ENCODE measurements around the gene CACNB3. TPM values are rescaled to one million over a fixed set of nuclear protein-coding genes. Genes with fewer than 3 reads are reported as not detected.

The CACNB3 gene
- total RNA-seq, result 11.5 and 13.1 TPM in 2 replicates

DNA sequence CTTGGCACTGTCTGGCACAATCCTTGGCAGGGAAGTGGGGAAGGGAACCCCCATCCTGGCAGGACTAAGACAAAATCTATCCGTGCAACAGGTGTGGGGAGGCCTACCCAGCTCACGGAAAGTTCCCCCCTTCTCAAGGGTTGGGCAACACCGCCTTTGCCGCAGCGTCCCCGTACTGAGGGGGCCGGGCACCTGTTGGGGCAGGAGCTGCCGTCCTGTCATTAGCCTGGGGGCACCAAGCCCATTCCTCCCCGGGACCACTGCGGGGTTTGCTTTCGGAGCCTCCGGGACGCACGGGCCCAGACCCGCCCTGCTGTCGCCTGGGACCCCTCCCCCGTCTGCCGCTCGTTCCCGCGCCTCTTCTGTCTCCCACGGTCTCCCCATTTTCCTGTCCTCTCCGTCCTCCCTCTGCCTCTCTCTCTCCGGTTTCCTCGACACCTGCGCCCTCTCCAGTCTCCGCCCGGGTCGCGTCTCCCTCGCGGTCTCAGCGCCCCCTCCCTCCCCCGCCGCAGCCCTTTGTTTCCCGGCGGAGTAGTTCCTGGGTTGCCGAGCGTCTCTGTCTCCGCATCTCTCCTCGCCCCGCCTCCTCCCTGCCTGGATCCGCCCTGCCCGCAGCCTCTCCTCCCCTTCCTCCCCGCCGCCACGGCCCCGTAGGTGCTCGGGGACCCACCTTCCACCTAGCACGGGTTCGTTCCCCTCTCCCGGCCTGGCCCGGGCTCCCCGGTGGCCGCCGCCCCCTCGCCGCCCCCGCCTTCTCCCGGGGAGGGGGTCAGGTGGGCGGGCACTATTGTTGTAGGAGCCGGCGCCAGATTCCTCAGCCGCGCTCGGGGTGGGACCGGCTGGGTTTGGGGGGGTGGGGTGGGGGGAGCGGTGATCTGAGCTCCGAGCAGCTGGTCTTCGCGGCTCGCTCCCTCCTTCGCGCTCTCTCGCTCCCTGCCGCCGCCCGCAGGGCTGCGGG, at the start of gene CACNB3:
Gene CACNB3, plus strand, starts transcription at position 624 of the 958 bp plus-strand sequence. CDS start 434 bp downstream, outside the sequence.
- peak within 1 kb of the TSS; percentile 85 for H3K4me3 Mint-ChIP-seq (ENCODE audit: low read depth)
- H3K36me3 Mint-ChIP-seq (ENCODE audit: low read depth), result no peaks in the 10 kb centered on the region
- H3K27me3 Mint-ChIP-seq (ENCODE audit: low read depth), result peaks cover 28% of the 10 kb centered on the region
- peaks cover 25% of the 10 kb centered on the region for H3K4me1 Mint-ChIP-seq (ENCODE audit: low read depth)
- no peak within 1 kb of the TSS for H3K27ac Mint-ChIP-seq
- DNase-seq (ENCODE audit: low spot score), result peak; percentile 72
- intact Hi-C loops (cut with micrococcal nuclease), result no loop called here
- no peaks in the 10 kb centered on the region for H3K9me3 Mint-ChIP-seq

DNA sequence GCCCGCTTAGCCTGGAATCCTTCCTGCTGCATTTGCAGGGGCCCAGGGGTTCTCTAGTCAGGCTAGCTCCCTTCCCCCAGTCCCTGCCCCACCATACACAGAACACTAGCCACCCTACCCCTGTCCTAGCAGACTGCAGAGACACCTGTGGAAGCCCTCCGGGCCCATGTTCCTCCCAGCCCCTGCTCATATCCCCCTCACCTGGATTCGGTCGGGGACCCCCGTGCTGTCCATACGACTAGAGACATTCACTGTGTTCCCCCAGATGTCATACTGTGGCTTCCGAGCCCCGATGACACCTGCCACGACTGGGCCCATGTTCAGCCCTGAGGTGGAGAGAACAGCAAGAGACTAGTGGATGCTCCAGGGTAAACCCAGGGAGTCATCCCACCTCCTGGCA, 49.6 kb upstream of the CACNB3 start:
- H3K9me3 Mint-ChIP-seq, result no peaks in the 10 kb centered on the region

DNA sequence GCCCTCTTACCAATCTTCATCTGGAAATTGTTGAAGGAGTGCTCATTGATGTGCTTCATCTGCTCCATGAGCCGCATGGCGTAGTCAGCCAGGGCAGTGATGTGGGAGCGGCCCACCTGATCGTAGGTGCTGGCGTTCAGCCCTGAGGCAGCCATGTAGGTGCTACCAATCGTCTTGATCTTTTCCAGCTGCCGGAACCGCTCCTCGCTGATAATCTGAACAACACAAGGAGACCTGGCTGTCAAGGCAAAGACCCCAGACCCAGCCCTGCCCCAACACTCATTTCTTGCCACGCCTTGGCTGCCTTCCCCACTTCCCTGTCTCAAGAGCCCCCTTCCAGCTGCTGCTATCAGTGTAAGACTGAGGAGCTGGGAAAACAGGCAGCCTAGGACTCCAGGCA, 47.5 kb upstream of the CACNB3 start:
- intact Hi-C loops (cut with micrococcal nuclease), result no loop called here
- Mint-ChIP-seq H3K27ac (no peak overlapping the region), H3K4me3 (ENCODE audit: low read depth) (no peak overlapping the region), H3K4me1 (ENCODE audit: low read depth) (peaks cover 13% of the 10 kb centered on the region), H3K27me3 (ENCODE audit: low read depth) (peaks cover 5% of the 10 kb centered on the region), H3K36me3 (ENCODE audit: low read depth) (no peaks in the 10 kb centered on the region), H3K9me3 (no peaks in the 10 kb centered on the region)
- no peak for DNase-seq (ENCODE audit: low spot score)

More for the DNA sequence above, 49.6 kb upstream of the CACNB3 start:
- H3K27me3 Mint-ChIP-seq (ENCODE audit: low read depth), result peaks cover 5% of the 10 kb centered on the region
- intact Hi-C loops (cut with micrococcal nuclease), result no loop called here
- H3K4me3 Mint-ChIP-seq (ENCODE audit: low read depth), result no peak overlapping the region
- DNase-seq (ENCODE audit: low spot score), result no peak
- no peaks in the 10 kb centered on the region for H3K36me3 Mint-ChIP-seq (ENCODE audit: low read depth)
- H3K27ac Mint-ChIP-seq, result no peak overlapping the region
- peaks cover 23% of the 10 kb centered on the region for H3K4me1 Mint-ChIP-seq (ENCODE audit: low read depth)

DNA sequence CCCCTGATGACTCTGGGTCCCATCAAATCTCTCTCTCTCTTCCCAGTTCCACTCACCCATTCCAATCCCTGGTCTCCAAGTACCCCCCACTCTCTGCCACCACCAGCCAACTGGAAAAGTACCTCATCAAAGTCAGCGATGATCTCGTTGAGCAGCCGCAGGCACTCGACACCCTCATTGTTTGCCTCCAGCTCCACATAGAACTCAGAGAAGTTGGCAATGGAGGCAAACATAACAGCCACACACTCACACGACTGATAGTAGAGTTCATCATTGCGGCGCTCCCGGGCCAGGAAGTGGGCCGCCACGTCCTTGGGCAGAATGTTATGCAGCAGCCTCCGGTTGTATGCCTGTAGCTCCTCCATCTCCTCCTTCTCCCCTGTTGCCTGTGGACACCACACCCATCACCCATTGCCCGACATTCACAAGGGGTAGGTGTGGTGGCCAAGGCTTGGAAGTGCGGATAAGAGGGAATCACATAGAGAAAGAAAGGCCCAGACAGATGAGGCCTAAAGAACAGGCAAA, 46.6 kb upstream of the CACNB3 start:
- no peak for DNase-seq (ENCODE audit: low spot score)
- Mint-ChIP-seq H3K27ac (no peak overlapping the region), H3K36me3 (ENCODE audit: low read depth) (no peaks in the 10 kb centered on the region), H3K4me3 (ENCODE audit: low read depth) (no peak overlapping the region), H3K9me3 (no peaks in the 10 kb centered on the region), H3K27me3 (ENCODE audit: low read depth) (peaks cover 5% of the 10 kb centered on the region), H3K4me1 (ENCODE audit: low read depth) (peaks cover 5% of the 10 kb centered on the region)
- intact Hi-C loops (cut with micrococcal nuclease), result no loop called here

DNA sequence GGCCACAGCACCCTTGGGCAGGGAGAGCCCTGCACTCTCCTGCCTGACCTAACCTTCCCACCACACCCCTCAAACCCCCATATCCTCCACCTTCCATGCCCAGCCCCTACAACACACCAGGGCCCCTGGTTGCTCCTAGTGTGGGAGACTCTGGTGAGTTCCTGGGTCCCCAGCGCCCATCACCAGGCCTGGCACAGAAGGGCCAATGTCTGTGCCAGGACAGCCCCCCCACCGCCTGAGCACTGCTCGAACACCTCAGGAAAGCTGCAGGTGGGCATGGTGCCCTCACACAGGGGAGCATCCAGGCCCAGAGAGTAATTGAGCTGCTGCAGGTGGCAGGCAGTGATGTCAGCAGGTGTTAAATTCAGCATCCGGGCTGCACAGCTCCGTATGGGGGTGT, 44.6 kb upstream of the CACNB3 start:
- intact Hi-C loops (cut with micrococcal nuclease), result no loop called here
- DNase-seq (ENCODE audit: low spot score), result no peak
- Mint-ChIP-seq H3K9me3 (no peaks in the 10 kb centered on the region), H3K27ac (no peak overlapping the region), H3K4me3 (ENCODE audit: low read depth) (no peak overlapping the region), H3K36me3 (ENCODE audit: low read depth) (no peaks in the 10 kb centered on the region), H3K4me1 (ENCODE audit: low read depth) (peaks cover 4% of the 10 kb centered on the region), H3K27me3 (ENCODE audit: low read depth) (peaks cover 5% of the 10 kb centered on the region)

DNA sequence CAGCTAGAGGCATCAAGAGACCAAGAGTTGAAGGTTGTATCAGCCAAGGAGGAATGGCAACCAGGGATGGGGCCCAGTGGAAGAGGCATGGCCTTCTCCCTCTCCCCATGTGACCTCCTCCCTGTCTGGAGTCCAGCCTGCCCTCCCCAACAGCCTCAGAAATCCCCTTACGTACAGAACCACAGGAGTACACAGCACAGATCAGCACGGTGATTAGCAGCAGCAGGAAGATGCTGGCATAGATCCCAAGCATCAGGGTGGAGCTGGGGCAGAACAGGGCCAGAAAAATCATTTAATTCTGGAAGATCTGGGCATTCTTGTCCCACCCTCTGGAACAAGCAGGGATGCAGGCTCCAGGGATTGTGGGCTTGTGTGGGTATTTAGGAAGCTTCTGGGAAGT, 43.8 kb upstream of the CACNB3 start:
- H3K36me3 Mint-ChIP-seq (ENCODE audit: low read depth), result no peaks in the 10 kb centered on the region
- no peak overlapping the region for H3K4me3 Mint-ChIP-seq (ENCODE audit: low read depth)
- intact Hi-C loops (cut with micrococcal nuclease), result no loop called here
- H3K4me1 Mint-ChIP-seq (ENCODE audit: low read depth), result peaks cover 4% of the 10 kb centered on the region
- H3K27me3 Mint-ChIP-seq (ENCODE audit: low read depth), result peaks cover 5% of the 10 kb centered on the region
- H3K9me3 Mint-ChIP-seq, result no peaks in the 10 kb centered on the region
- no peak for DNase-seq (ENCODE audit: low spot score)
- no peak overlapping the region for H3K27ac Mint-ChIP-seq

DNA sequence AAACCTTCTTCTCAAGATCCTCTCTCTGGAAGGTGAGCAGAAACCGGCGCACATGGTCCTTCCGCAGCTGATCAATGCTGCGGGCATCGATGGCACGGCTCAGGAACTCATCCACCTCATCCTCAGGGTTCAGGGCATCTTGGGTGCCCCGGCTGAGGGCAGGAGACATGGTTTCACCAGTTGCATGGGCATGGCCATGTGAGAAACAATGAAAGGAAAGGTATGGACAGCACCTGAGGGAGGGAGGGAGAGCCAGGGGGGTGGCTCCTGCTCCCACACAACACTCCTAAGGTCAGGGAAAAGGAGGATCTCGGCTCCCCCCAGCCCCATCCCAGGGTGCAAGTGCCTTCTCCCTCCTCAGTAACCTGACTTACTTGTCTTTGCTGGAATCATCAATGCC, 43.0 kb upstream of the CACNB3 start:
- Mint-ChIP-seq H3K27me3 (ENCODE audit: low read depth) (peaks cover 5% of the 10 kb centered on the region), H3K9me3 (no peaks in the 10 kb centered on the region), H3K4me3 (ENCODE audit: low read depth) (no peak overlapping the region), H3K27ac (no peak overlapping the region), H3K4me1 (ENCODE audit: low read depth) (peaks cover 4% of the 10 kb centered on the region), H3K36me3 (ENCODE audit: low read depth) (no peaks in the 10 kb centered on the region)
- intact Hi-C loops (cut with micrococcal nuclease), result no loop called here
- DNase-seq (ENCODE audit: low spot score), result no peak

DNA sequence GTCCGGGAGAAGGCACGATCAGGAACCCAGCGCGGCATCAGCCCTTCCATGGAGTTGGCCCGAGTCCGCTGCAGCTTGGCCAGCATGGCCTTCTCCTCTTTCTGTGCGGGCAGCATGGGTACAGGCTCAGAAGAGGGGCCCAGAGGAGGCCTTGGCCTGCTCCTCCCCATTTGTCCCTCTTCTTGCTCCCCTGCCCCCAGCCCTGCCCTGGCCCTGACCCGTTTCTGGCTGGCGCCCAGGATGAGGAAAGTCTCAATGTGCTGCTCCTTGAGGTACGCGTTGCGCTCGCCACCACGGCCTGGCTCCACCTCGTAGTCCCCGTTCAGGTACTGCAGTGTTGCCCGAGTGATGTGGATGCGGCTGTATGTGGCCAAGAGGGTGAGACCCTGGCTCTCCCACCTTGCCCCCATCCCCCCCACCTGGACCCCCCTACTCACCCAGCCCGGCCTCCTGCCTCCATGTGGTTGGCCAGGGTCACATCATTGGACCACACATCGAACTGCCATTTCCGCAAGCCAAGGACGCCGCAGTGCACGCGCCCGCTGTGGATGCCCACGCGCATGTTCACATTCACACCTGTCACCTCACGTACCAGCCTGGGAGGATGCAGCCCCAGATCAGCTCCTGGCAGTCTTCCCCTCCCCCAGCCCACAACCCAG, 42.2 kb upstream of the CACNB3 start:
- Mint-ChIP-seq H3K36me3 (ENCODE audit: low read depth) (no peaks in the 10 kb centered on the region), H3K27me3 (ENCODE audit: low read depth) (peaks cover 4% of the 10 kb centered on the region), H3K27ac (no peak overlapping the region), H3K9me3 (no peaks in the 10 kb centered on the region), H3K4me3 (ENCODE audit: low read depth) (no peak overlapping the region), H3K4me1 (ENCODE audit: low read depth) (peaks cover 4% of the 10 kb centered on the region)
- DNase-seq (ENCODE audit: low spot score), result no peak
- intact Hi-C loops (cut with micrococcal nuclease), result no loop called here

DNA sequence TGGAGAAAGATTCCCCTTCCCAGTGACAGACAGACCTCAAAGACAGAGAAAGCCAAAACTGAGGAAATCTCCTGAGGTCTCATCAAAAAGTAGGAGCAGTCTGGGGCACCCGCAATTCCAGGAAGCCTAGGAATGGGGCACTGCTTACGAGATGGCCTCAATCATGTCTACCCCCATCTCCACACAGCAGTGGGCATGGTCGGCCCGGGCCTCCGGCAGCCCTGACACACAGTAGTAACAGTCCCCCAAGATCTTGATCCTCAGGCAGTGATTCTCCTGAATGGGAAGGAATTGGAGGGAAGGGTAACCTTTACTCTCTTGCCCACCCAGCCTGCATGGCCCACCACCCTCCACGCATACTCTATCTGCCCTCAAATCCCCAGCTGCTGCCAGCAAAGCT, 41.3 kb upstream of the CACNB3 start:
- no peaks in the 10 kb centered on the region for H3K36me3 Mint-ChIP-seq (ENCODE audit: low read depth)
- no peak for DNase-seq (ENCODE audit: low spot score)
- H3K27ac Mint-ChIP-seq, result no peak overlapping the region
- no peaks in the 10 kb centered on the region for H3K4me1 Mint-ChIP-seq (ENCODE audit: low read depth)
- intact Hi-C loops (cut with micrococcal nuclease), result no loop called here
- no peaks in the 10 kb centered on the region for H3K9me3 Mint-ChIP-seq
- H3K4me3 Mint-ChIP-seq (ENCODE audit: low read depth), result no peak overlapping the region
- H3K27me3 Mint-ChIP-seq (ENCODE audit: low read depth), result no peaks in the 10 kb centered on the region

DNA sequence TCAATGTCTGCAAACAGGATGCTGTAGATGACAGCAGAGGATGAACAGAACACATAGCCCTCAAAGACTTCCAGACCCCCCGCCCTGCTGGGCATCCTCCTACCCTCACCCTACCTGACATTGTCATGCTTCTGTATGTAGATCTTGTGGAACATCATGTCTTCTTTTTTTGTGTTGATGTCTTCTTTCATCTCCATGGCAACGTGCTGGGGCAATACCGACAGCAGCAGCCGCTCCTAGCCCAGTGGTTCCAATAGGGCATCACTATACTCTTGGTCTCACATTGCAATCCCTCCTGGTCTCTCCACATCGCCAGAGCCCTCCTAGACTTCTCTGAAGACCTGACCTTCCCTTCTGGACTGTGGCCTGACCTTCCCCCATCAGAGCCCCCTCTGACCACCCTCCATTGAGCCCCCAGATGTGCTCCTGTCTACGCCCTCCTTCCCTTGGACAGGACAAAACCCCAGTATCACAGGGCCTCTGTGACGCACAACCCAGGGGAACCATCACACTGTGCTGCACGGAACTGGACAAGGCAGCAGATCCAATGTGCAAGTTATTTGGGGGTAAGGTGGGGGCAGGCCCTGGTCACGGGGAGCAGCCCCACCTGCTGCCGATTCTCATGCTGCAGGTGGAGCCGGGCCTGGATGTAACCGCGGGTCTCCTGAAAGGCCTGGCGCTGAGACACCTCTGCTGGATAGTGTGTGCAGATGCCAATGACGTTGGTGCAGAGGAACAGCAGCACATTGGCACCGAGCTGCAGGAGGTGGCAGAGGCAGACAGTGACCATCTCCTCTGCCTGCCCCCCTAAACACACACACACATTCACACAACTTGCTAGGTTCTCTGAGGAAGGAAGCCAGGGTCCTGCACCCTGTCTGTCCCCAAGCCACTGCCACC, 40.5 kb upstream of the CACNB3 start:
- no peaks in the 10 kb centered on the region for H3K36me3 Mint-ChIP-seq (ENCODE audit: low read depth)
- no peak for DNase-seq (ENCODE audit: low spot score)
- no peaks in the 10 kb centered on the region for H3K27me3 Mint-ChIP-seq (ENCODE audit: low read depth)
- no peak overlapping the region for H3K4me3 Mint-ChIP-seq (ENCODE audit: low read depth)
- intact Hi-C loops (cut with micrococcal nuclease), result no loop called here
- no peaks in the 10 kb centered on the region for H3K9me3 Mint-ChIP-seq
- no peak overlapping the region for H3K27ac Mint-ChIP-seq
- H3K4me1 Mint-ChIP-seq (ENCODE audit: low read depth), result no peaks in the 10 kb centered on the region

DNA sequence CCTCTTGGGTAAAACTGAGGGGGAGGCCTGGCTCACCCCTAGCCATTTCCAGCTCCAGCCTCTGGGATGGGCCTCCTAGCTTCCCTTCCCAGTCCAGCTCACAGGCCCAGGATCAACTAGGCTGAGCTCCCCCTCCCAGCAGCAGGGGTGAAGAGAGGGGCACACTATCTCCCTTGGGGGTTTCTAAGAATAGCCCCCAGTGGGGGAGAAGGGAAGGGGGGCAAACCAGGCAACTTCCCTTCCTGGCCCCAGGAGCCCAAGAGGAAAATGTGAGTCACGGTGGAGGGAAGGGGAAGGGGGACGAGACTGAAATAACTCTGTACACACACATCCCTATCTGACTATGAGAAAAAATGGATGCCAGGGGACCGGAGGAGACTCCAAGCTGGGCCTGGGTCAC, 38.4 kb upstream of the CACNB3 start:
- no peaks in the 10 kb centered on the region for H3K4me1 Mint-ChIP-seq (ENCODE audit: low read depth)
- no peaks in the 10 kb centered on the region for H3K36me3 Mint-ChIP-seq (ENCODE audit: low read depth)
- peaks cover 2% of the 10 kb centered on the region for H3K27me3 Mint-ChIP-seq (ENCODE audit: low read depth)
- no peak for DNase-seq (ENCODE audit: low spot score)
- intact Hi-C loops (cut with micrococcal nuclease), result no loop called here
- no peak overlapping the region for H3K4me3 Mint-ChIP-seq (ENCODE audit: low read depth)
- no peak overlapping the region for H3K27ac Mint-ChIP-seq
- H3K9me3 Mint-ChIP-seq, result no peaks in the 10 kb centered on the region

DNA sequence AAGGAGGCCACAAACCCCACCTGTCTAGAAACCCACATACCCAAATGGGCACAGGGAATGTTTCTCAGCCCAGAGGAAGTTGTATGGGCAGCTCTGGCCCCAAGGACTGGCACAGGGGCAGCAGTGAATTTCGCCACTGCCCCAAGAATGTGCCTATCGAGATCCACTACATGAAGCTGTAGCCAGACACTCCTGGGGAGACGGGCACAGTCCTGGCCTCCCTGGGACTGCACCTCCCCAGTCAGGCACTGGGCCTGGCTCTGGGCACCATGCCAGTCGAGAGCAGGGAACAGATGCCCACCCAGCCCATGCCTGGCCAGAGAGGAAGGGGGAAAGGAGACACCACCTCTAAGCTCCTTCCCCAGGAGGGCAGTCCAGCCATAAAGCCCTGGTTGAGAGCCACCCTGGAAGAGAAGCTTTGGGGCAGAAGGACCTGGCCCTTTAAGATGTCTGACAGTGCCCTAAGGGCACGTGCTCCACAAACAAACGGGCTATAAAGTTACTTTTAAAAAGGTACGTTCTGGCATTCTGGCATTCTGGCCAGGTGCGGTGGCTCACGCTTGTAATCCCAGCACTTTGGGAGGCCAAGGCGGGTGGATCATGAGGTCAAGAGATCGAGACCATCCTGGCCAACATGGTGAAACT, 37.8 kb upstream of the CACNB3 start:
- H3K27ac Mint-ChIP-seq, result no peak overlapping the region
- H3K9me3 Mint-ChIP-seq, result no peaks in the 10 kb centered on the region
- no peak overlapping the region for H3K4me3 Mint-ChIP-seq (ENCODE audit: low read depth)
- peaks cover 6% of the 10 kb centered on the region for H3K27me3 Mint-ChIP-seq (ENCODE audit: low read depth)
- intact Hi-C loops (cut with micrococcal nuclease), result no loop called here
- no peaks in the 10 kb centered on the region for H3K4me1 Mint-ChIP-seq (ENCODE audit: low read depth)
- no peak for DNase-seq (ENCODE audit: low spot score)
- no peaks in the 10 kb centered on the region for H3K36me3 Mint-ChIP-seq (ENCODE audit: low read depth)

Measured in activated T-helper 2 cell treated with anti-CD3 and anti-CD28 coated beads, Interferon-gamma antibody, Interleukin-2, Interleukin-4, amounts not matched to agents 10 μg/mL and 5 μg/mL and 100 μg/mL, durations not matched to agents 14 hours and 24 hours and 36 hours (primary cell).